ENCODE results near the gene PRIM2.
"Not testable (repeated sequence)": the region's sequence is repeated elsewhere in the genome, so short reads cannot be mapped to it uniquely, and the experiment has no call there.

Gene PRIM2

DNA sequence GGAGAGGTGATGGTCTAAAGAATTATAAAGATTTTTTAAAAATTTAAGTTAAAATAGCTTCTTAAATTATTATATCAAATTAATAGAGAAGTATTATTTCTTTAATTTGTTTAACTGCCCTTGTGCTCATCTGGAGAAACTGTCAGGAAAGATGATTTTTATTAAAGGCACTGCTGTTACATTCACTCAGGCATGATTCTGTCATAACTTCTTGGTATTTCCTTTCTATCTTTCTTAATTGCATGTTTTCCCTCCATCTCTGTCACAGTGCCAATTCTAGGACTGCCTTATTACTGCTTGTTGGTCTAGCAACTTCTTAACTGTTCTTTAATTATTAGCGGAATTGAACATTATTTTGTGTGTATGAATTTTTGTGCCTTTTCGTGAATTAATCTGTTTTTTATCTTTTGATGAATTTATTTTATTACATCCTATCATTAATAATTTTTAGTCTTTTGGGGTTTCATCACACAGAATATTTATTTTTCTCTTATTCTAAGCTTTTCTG, 47.7 kb downstream of the PRIM2 start:
- peak; percentile 70 for DNase-seq

DNA sequence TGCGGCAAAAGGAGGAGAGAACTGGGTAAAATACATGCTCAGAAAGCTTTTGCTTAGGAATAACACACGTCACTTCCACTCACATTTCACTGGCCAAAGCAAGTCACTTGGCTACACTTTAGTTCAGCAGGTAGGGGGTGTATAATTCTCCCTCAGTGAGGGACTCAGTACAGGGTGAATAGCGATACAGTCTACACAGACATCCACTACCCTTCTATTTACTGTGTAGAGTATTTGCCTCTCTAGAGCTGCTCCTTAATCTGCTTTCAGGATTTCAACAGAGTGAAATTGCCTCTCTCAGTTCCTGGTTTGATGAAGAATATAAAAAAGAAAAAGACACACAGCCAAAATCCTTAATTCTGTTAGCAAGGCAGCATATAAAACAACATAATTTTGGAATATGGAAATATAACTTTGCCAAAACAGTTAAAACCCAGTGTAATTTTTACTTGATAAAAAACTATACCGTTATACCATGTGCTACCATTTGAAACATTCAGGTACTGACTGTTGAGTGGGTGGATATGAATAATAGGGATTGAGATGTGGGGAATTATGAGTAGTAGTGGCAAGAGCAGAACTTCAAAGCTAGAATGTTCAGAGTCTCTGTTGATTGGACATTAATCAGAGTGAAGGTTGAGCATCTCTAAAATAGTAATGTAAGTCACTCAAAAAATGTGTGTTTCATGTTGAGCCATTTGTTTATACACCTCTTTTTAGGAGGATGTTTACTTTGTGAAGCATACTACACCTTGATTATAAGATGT, 51.7 kb downstream of the PRIM2 start:
- not testable (repeated sequence) for DNase-seq

DNA sequence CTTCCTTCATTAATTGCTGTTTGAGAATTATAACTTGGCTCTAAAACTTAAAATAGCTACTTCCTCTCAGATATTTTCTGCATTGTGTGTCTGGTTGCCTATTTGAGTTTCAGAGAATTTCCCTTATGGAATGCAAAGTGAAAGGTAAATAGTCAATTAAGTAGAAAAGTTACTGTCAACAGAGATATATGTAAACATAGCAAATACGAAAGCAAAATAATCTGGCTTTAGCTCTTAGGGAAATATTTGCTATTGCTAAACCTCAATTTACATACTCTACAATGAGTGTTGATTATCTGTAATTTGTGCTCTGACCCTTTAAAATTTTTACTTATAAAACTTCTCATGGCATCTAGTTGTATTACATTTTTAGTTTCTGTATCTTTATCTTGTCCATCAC, 54.3 kb downstream of the PRIM2 start:
- DNase-seq = not testable (repeated sequence)

DNA sequence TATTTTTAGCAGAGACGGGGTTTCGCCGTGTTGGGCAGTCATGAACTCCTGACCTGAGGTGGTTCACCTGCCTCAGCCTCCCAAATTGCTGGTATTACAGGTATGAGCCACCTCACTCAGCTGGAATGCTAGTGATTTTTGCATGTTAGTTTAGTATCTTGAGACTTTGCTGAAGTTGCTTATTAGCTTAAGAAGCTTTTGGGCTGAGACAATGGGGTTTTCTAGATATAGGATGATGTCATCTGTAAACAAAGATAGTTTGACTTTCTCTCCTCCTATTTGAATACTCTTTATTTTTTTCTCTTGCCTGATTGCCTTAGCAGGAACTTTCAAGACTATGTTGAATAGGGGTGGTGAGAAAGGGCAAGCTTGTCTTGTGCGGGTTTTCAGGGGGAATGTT, 57.3 kb downstream of the PRIM2 start:
- DNase-seq = not testable (repeated sequence)

DNA sequence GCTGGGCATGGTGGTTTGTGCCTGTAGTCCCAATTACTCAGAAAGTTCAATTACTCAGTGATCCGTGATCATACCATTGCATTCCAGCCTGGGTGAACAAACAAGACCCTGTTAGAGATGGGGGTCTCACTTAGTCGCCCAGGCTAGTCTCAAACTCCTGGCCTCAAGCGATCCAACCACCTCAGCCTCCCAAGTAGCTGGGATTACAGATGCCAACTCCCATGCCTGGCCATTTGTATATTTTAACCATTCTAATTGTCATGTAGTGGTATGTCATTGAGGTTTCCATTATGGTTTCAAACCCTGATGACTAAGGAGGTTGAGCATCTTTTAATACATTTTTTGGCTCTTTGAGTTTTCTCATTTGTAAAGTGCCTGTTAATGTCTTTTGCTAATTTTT, 58.7 kb downstream of the PRIM2 start:
- peak; percentile 15 for DNase-seq

DNA sequence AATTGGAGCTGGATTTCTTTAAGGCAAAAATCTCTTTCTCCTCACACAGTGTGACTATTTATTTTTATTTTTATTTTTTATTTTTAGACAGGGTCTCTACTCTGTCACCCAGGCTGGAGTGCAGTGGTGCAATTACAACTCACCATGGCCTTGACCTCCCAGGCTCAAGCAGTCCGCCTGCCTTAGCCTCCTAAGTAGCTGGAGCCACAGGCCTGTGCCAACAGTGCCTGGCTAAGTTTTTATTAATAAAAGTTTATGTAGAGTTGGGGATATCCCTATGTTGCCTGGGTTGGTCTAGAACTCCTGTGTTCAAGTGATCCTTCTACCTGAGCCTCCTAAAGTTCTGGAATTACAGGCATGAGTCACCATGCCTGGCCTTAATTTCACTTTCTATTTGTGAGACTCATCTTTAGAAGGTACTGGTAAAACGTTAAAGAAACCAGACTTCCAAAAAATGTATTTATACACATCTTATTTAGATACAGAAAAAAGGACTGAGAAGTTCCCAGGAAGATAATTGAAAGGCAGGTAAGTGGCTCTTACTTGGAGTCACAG, 71.7 kb downstream of the PRIM2 start:
- DNase-seq = not testable (repeated sequence)

DNA sequence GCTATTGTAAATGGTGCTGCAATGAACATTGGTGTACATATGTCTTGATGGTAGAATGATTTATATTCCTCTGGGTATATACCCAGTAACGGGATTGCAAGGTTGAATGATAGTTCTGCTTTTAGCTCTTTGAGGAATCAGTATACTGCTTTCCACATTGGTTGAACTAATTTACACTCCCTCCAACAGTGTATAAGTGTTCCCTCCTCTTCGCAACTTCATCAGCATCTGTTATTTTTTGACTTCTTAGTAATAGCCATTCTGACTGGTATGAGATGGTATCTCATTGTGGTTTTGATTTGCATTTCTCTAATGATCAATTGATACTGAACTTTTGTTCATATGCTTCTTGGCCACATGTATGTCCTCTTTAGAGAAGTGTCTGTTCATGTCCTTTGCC, 73.4 kb downstream of the PRIM2 start:
- DNase-seq = not testable (repeated sequence)

DNA sequence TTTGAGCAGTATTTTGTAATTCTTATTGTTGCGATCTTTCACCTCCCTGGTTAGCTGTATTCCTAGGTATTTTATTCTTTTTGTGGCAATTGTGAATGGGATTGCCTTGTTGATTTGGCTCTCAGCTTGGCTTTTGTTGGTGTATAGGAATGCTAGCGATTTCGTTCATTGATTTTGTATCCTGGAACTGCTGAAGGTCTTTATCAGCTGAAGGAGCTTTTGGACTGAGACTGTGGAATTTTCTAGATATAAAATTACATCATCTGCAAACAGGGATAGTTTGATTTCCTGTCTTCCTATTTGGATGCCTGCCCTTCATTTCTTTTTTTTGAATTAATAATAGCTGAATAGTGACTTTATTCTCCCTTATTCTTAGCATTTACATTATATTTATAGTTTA, 74.6 kb downstream of the PRIM2 start:
- DNase-seq = not testable (repeated sequence)

DNA sequence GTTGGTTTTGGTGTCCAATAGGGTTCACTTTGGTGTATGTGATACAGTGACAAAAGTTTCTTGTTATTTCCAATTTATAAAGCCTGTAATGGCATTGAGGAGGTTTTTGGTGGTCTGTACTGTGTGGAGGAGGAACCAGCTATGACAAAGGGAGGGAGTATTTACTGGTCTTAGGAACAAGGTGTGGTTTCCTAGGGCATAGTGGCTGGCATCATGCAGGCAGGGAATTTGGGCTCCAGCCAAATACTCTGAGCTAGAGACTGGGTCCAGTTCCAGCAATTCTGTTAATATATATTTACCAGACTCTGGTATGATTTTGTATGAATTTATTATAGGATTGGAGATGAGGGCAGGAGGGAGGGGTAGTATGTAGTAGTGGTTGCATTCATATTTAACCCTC, 101.9 kb downstream of the PRIM2 start:
- DNase-seq = not testable (repeated sequence)

DNA sequence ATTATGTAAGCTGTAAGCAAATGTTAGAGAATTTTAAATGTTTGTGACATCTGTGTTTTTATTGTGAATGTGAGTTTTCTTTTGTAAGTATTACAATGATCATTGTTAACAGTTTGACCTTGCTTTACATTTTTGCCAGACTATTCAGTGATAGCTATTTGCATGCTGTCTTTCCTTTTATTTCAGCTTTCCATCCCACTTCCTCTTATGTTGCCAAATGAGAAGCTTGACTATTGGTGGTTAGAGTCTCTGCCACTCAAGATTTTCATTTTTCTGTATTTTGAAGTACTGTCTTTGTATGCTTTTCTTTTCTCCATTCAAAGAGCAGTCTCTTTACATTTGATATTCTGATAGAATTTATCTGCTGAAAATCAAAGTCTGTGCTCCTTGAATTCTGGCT, 104.1 kb downstream of the PRIM2 start:
- no peak for DNase-seq

DNA sequence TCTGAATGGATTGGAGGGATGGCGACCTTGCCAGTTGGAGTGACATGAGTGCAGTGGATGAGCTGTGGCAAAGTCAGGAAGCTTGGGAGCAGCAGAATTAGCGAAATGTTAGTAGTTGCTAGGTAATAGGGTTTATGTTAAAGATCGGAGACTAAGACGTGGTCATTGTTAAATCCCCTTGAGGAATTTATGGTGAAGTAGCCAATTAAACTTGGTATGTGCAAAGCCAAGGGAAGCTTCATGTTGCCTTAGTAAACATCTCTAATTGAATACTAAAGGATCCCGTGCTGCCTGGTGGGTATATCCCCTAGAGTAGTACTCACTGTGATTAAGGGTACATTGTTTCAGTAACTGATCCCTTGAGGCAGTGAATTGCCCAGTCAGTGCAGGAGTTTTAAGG, 106.0 kb downstream of the PRIM2 start:
- DNase-seq = peak; percentile 43

DNA sequence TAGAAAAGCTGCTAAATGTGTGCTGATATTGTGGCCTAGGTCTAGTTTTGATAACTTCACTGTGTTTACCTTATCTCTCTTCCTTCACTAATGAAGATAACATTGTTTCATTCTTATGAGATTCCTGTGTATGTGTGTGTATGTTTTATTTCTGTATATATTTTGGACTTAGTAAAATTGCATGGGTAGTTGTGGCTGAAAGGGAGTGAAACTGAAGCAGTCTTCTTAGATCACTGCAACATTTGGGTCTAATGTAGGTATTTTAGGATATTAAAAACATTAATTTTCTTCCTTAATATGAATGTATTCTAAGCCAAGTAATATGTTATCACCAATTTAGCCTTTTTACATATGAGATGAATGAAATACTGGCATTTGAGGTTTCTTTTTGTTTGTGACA, 114.3 kb downstream of the PRIM2 start:
- DNase-seq = not testable (repeated sequence)

DNA sequence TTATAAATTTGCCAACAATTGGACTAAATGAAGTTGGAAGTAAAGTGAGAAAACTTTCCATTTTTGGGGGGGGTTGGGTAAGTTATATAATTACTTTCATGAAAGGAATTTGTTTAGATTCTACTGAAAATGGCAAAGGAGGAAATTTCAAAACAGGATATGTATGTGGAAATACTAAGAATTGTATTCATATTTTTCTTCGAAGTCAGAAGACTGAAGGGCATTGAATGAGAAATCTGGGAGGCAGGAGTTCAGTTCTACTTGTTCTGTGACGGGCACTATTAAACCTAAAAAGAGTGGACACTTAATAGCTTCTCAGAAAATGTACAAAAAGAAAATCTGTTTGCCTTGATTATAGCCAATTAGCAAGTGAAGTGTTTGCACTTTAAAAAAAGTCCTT, 114.7 kb downstream of the PRIM2 start:
- DNase-seq = peak; percentile 78

DNA sequence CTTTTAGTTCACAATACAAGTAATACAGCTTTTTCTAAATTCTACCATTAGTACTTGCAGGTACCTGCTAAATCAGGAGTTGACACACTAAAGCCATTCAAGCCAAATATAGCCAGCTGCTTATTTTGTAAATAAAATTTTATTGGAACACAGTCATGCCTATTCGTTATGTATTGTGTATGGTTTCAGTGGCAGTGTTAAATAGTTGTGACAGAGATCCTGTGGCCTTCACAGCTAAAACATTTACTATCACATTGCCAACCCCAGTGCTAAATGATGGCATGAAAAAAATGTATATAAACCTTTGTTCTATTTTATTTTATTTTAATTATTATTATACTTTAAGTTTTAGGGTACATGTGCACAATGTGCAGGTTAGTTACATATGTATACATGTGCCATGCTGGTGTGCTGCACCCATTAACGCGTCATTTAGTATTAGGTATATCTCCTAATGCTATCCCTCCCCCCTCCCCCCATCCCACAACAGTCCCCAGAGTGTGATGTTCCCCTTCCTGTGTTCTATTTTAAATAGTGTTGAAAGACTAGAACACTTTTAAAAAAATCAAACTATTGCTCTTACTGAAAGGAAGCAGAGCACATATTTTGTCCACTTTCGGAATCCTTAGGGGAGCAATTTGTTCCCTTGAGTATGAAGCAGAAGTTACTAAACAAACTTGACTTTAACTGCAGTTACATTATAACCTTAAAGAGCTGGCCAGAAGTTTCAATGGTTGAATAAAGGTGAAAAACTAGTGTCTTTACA, 115.7 kb downstream of the PRIM2 start:
- DNase-seq = peak; percentile 33

DNA sequence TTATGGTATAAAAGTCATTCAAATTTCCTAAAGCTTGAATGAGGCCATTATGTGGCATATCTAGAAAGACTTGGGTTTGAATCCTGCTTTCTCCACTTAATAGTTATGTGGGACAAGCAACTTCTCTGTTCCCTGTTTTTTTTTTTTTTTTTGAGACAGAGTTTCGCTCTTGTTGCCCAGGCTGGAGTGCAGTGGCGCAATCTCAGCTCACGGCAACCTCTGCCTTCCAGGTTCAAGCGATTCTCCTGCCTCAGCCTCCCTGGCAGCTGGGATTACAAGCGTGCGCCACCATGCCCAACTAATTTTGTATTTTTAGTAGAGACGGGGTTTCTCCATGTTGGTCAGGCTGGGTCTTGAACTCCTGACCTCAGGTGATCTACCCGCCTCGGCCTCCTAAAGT, 116.4 kb downstream of the PRIM2 start:
- DNase-seq = not testable (repeated sequence)

DNA sequence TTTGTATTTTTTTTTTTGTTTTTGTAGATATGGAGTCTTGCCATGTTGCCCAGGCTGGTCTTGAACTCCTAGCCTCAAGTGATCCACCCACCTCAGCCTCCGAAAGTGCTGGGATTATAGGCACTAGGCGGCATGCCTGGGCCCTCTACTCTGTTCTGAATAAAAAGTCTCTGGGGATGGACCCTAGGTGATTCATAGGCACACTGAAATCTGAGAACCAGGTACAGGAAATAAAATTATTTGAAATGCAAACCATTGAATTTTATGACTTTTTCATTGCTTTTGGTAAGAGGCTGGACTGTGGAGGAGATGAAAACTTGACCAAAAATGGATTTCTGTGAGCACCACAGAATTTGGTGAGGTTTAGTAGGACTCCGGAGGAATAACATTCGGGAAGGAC, 117.5 kb downstream of the PRIM2 start:
- DNase-seq = no peak

DNA sequence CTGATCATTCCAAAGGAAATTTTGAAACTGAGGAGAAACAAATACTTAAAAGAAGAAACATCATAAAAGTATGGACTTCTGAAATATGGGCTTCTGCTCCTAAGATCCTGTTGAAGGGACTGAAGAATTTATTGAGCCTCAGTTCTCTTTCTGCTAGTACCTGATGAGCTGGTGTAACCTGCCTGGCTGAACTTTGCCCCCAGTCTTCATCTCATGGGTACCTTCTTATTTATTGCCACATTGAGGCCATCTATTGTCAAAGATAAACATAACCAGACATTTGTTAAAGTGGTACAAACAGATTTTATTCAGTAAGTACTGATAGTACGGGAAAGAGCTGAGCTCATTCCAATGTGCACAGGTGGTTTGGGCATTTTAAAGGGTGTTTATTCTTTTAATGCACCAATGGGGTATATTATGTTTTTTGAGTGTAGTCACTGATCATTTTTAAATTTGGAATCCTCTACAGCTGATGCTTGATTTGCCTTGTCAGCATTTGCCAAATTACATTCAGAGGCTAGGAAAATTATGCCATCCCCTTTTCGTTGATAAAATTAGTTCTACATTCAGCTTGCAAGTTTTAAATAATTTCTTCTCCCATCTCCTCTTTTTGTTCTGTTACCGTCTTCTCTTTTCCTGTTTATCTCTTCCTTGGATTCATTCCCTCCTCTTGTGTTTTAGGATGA, 118.2 kb downstream of the PRIM2 start:
- DNase-seq = no peak

DNA sequence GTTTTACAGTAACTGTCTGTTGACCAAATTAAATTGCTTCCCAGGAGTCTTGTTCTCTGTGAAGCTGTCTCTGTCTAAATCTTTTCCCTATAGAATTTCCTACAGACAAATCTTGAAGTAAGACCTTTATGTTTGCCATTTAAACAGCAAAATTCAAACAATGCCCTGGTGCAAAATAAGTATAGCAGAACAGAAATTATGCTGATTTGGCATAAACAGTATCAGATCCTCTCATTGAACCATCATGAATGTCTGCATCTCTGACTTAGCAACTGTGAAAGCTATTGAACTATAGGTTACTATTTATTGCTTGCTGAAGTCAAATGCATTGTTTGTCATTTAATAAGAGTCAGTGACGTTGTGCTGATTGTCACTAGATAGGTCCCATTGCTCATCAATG, 123.3 kb downstream of the PRIM2 start:
- DNase-seq = not testable (repeated sequence)

DNA sequence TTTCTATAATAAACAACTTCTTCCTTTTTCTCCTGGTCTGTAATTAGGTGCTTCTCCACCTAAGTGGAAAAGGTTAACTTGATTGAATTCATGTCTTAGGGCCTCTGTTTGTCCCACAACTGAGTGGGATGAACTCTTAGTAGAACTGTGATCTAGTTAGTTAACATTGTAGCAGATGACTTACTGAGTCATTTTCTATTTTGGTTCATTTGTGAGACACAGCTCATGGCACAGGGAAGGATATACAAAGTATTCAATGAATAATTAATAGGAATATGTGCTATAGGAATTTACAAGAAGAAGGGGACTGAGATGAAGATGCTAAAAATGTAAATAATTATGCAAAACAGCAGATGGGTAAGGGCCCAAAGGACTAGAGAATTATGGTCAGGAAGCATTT, 124.7 kb downstream of the PRIM2 start:
- DNase-seq = not testable (repeated sequence)

DNA sequence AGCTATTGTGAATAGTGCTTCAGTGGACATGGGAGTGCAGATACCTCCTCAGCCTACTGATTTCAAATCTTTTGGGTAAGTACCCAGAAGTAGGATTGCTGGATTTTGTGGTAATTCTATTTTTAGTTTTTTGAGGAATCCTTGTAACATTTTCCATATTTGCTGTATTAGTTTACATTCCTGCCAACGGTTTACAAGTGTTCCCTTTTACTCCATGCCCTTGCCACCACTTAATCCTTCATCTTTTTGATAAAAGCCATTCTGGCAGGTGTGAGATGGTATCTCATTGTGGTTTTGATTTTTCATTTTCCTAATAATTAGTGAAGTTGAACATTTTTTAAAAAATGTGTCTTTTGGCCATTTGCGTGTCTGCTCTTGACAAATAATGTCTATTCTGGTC, 125.8 kb downstream of the PRIM2 start:
- not testable (repeated sequence) for DNase-seq

DNA sequence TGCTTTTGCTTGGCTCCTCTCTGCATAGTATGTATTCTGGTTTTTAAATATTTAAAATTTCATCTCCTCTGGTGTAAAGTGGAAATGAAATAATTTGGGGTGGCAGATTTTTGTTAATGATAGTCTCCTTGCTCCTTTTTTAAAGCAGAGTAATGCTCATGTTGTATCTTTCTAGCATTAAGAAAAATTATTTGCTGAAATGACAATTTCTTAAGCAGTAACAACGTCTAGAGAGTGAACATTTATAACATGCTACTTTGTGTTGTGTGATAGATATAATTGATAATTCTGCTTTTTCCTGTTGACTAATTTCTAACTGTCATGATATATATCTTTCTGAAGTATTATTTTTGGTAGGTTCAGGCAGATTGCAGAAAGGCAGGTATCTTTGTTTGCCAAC, 127.4 kb downstream of the PRIM2 start:
- not testable (repeated sequence) for DNase-seq

DNA sequence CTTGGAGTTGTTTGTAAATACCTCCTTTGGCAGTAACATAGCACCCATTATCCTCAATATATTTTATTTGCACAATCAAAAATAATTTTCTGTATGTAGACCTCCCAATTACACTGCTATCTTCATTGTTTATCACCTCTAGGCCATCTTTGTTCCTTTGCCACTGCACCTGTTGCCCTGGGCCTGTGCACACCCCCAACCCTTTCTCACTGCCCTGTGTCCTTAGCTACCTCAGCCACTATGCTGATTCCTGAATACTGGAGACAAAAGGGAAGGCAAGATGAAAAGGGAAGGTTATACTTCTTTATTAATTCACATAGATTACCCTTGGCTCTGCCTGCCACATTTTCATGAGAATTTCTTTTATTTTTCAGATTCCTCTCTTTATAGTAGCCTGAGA, 127.9 kb downstream of the PRIM2 start:
- DNase-seq = not testable (repeated sequence)

All from fibroblast of skin of scalp (primary cell).